ENCODE results near the gene HOXC10. TPM values are rescaled to one million over a fixed set of nuclear protein-coding genes. Genes with fewer than 3 reads are reported as not detected.
A peak's percentile ranks its signal among the peaks of the same experiment; 100 is the strongest.

HOXC10 gene
- total RNA-seq, 1 experiment from 2014 or later: 154 TPM

DNA sequence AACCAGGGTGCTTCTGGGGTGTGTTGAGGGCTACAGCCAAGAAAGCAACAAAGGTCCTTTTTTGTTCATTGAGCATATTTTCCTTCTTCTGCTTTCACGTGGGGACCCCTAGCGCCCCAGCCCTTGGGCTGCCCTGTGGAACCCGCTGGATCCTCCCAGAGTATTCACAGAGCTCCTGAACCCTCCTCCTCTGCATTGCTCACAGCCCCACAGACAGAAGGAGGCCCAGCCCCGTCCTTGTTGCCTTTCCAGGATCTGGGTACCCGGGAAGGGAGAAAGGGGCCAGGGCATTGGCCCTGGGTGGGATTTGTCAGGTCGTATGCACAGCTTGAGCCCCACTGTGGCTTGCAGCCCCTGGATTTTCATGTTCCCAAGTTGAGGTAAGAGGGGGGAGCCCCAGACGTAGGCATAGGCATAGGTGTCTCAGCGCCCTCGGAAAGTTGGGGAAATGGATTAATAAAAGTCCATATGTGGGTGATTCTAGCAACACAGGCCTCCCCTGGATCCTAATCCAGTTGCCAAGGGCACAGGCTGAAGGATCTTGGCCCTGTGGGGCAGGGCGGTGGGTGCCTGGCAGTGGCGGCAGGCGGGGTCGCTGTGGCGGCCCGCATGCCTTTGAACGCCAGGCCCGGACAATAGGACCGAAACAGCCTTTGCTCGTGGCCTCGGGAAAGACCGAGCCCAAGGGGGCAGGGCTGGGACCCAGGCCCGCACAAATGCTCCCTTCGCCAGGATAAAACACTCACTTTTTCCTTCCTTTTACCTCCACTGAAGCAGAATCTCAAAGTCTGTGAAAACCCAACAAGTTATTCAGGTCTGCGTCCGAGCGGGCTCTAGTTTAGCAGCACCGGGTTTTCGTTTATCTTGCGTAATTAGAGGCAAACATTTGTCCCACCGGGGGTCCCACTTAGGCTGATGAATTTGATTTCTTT lies 3.0 kb upstream of the HOXC10 start:
- H3K27me3 ChIP-seq (ENCODE audit: control insufficient read depth, insufficient read depth, low read length): no peaks in the 10 kb centered on the region
- ChIA-PET POLR2A (interaction anchor here (0.5 to 0.7 kb wide), 4 partner anchors 12 to 222 kb away, joined by 4 to 5 read pairs (median 4); no protein-coding TSS in a partner anchor), CTCF (interaction anchor here (1.2 kb wide), 1 partner anchor 40 kb away, joined by 4 read pairs; no protein-coding TSS in a partner anchor)
- DNase-seq (ENCODE audit: low read depth, low spot score) (no peak), ATAC-seq (peak; percentile 25)
- intact Hi-C loops (cut with micrococcal nuclease; ENCODE audit: unreplicated experiment): loop anchor here (2.0 to 5.0 kb wide), 2 partner anchors 155 to 215 kb away; no protein-coding TSS in a partner anchor
- peaks cover 44% of the 10 kb centered on the region for H3K4me1 ChIP-seq (ENCODE audit: control insufficient read depth, insufficient read depth, low read length)
- BruUV-seq (replicated peaks): no TSS peak
- TF ChIP-seq POLR2AphosphoS5 (IDR thresholded peaks at IDR 0.05; ENCODE audit: low read depth, low read length) (peak; percentile 16; the same call in 1 of the 2 replicates), SIN3A (IDR thresholded peaks at IDR 0.05; ENCODE audit: borderline replicate concordance, insufficient read depth, low read depth, low read length) (no peak), TCF7L2 (IDR thresholded peaks at IDR 0.05; ENCODE audit: low read depth, low read length) (peak; percentile 94)
- TF ChIP-seq, protein P1, sequence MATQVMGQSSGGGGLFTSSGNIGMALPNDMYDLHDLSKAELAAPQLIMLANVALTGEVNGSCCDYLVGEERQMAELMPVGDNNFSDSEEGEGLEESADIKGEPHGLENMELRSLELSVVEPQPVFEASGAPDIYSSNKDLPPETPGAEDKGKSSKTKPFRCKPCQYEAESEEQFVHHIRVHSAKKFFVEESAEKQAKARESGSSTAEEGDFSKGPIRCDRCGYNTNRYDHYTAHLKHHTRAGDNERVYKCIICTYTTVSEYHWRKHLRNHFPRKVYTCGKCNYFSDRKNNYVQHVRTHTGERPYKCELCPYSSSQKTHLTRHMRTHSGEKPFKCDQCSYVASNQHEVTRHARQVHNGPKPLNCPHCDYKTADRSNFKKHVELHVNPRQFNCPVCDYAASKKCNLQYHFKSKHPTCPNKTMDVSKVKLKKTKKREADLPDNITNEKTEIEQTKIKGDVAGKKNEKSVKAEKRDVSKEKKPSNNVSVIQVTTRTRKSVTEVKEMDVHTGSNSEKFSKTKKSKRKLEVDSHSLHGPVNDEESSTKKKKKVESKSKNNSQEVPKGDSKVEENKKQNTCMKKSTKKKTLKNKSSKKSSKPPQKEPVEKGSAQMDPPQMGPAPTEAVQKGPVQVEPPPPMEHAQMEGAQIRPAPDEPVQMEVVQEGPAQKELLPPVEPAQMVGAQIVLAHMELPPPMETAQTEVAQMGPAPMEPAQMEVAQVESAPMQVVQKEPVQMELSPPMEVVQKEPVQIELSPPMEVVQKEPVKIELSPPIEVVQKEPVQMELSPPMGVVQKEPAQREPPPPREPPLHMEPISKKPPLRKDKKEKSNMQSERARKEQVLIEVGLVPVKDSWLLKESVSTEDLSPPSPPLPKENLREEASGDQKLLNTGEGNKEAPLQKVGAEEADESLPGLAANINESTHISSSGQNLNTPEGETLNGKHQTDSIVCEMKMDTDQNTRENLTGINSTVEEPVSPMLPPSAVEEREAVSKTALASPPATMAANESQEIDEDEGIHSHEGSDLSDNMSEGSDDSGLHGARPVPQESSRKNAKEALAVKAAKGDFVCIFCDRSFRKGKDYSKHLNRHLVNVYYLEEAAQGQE (IDR thresholded peaks at IDR 0.05; ENCODE audit: insufficient read depth in 1 of 2, low read depth in 2 of 2, low read length in 1 of 2): no peak
- TF ChIP-seq, protein P2, sequence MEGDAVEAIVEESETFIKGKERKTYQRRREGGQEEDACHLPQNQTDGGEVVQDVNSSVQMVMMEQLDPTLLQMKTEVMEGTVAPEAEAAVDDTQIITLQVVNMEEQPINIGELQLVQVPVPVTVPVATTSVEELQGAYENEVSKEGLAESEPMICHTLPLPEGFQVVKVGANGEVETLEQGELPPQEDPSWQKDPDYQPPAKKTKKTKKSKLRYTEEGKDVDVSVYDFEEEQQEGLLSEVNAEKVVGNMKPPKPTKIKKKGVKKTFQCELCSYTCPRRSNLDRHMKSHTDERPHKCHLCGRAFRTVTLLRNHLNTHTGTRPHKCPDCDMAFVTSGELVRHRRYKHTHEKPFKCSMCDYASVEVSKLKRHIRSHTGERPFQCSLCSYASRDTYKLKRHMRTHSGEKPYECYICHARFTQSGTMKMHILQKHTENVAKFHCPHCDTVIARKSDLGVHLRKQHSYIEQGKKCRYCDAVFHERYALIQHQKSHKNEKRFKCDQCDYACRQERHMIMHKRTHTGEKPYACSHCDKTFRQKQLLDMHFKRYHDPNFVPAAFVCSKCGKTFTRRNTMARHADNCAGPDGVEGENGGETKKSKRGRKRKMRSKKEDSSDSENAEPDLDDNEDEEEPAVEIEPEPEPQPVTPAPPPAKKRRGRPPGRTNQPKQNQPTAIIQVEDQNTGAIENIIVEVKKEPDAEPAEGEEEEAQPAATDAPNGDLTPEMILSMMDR (IDR thresholded peaks at IDR 0.05): peak; percentile 34; the same call in 1 of the 2 replicates
- H3K36me3 ChIP-seq (ENCODE audit: control insufficient read depth, insufficient read depth, low read length): no peaks in the 10 kb centered on the region
- no peaks in the 10 kb centered on the region for H3K9me3 ChIP-seq (ENCODE audit: control insufficient read depth, insufficient read depth, low read depth, low read length)
- peak overlapping the region; percentile 100 for H3K27ac ChIP-seq (ENCODE audit: low read length)
- peak overlapping the region; percentile 51 to 65 for H3K4me3 ChIP-seq (ENCODE audit: low read depth in 2 of 2, low read length in 2 of 2)
- in situ Hi-C loops (cut with HindIII; ENCODE audit: low pct_unique_long_range_greater_than_20kb, low sequenced_read_pairs): no loop called here

DNA sequence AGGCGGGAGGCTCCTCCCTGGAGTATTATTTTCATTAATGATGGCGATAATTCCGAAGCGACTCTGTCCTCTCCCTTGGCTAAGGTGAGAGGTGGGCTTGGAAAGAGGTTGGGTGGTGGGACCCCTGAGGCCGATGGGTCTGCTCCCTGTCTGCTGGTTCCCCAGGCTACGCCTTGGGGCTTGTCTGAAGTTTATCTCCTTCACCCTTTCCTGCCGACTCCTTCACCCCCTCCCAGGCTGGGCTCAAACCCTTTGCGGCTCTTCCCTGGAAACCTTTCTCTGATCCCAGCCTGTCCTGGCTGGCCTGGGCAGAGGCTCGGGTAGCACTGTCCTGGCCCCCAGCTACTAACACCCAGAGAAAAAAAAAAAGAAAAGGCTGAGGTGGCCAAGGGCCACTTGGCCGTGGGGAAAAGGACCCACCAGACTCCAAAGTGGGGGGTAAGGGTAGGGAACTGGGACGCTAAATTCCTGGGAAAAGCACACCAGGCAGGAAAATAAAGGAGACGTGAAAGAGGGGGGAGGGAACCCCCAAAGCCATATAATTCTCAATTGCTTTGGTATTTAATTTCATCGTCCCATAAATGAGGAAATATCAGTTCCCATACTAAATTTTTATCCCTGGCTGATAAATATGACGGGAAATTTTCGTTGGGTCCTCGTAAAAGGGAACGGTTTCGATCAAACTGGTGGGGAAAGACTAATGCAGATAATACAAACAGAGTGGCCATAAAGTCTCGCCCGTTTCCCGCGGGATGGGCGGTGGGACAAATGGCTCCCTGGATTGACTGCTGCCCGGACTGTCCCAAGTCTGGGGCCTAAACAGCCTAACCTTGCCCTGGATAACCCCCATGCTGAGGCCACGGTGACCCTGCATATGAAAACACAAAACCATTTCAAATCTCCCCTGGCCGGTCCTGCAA lies 2.0 kb upstream of the HOXC10 start:
- ChIA-PET CTCF (no interaction called here), POLR2A (interaction anchor here (0.6 kb wide), 2 partner anchors 11 to 73 kb away, joined by 5 read pairs; no protein-coding TSS in a partner anchor)
- no peaks in the 10 kb centered on the region for H3K36me3 ChIP-seq (ENCODE audit: control insufficient read depth, insufficient read depth, low read length)
- no peak for DNase-seq (ENCODE audit: low read depth, low spot score)
- H3K27me3 ChIP-seq (ENCODE audit: control insufficient read depth, insufficient read depth, low read length): no peaks in the 10 kb centered on the region
- BruUV-seq (replicated peaks): no TSS peak
- peak; percentile 52 for TF ChIP-seq POLR2AphosphoS5 (IDR thresholded peaks at IDR 0.05; ENCODE audit: low read depth, low read length)
- TF ChIP-seq, protein P1 (IDR thresholded peaks at IDR 0.05; ENCODE audit: insufficient read depth in 1 of 2, low read depth in 2 of 2, low read length in 1 of 2): no peak
- TF ChIP-seq, protein P2 (IDR thresholded peaks at IDR 0.05): no peak
- TF ChIP-seq SIN3A (IDR thresholded peaks at IDR 0.05; ENCODE audit: borderline replicate concordance, insufficient read depth, low read depth, low read length): 0 out of 2 replicates have a peak, but pooled peaks have one; percentile 25
- TF ChIP-seq TCF7L2 (IDR thresholded peaks at IDR 0.05; ENCODE audit: low read depth, low read length): no peak
- peak overlapping the region; percentile 100 for H3K27ac ChIP-seq (ENCODE audit: low read length)
- H3K9me3 ChIP-seq (ENCODE audit: control insufficient read depth, insufficient read depth, low read depth, low read length): no peaks in the 10 kb centered on the region
- in situ Hi-C loops (cut with HindIII; ENCODE audit: low pct_unique_long_range_greater_than_20kb, low sequenced_read_pairs) (no loop called here), intact Hi-C loops (cut with micrococcal nuclease; ENCODE audit: unreplicated experiment) (loop anchor here (2.0 to 5.0 kb wide), 2 partner anchors 156 to 216 kb away; no protein-coding TSS in a partner anchor)
- H3K4me1 ChIP-seq (ENCODE audit: control insufficient read depth, insufficient read depth, low read length): peaks cover 34% of the 10 kb centered on the region
- H3K4me3 ChIP-seq (ENCODE audit: low read depth in 2 of 2, low read length in 2 of 2): peak overlapping the region; percentile 51 to 65
- ATAC-seq: no peak

Measured in Panc1 (cell line).